T-helper 17 cell (primary cell): ENCODE results near the gene OR2D2. TPM values are rescaled to one million over a fixed set of nuclear protein-coding genes. Genes with fewer than 3 reads are reported as not detected.
"Not testable (repeated sequence)": the region's sequence is repeated elsewhere in the genome, so short reads cannot be mapped to it uniquely, and the experiment has no call there.

Experiments used
- ATAC-seq: fragments of 150-1000 bp; cut with Tn5 transposase; 2 replicates; pipeline ENCODE4 v1.10.0; 2021; ENCODE audit warnings: mild to moderate bottlenecking, moderate library complexity
- DNase-seq, 3 donors: peaks; one replicate each; pipeline versions ENCODE4 v3.0.0 to v3.0.0-alpha.2; 2020 to 2021
- H3K9me3 ChIP-seq: one replicate; pipeline ENCODE4 v1.7.0; 2013; ENCODE audit warnings: low read length, mild to moderate bottlenecking; ENCODE audit not compliant: control insufficient read depth, poor library complexity, severe bottlenecking
- H3K27ac Mint-ChIP-seq: one replicate; pipeline ENCODE4 v1.8.0; 2022; ENCODE audit warnings: mild to moderate bottlenecking, moderate library complexity, mixed read lengths
- H3K27me3 Mint-ChIP-seq: one replicate; pipeline ENCODE4 v1.8.0; 2022; ENCODE audit warnings: mixed read lengths
- H3K36me3 Mint-ChIP-seq: one replicate; pipeline ENCODE4 v1.8.0; 2022; ENCODE audit warnings: low read depth, mixed read lengths
- H3K4me1 Mint-ChIP-seq: one replicate; pipeline ENCODE4 v1.8.0; 2022; ENCODE audit warnings: mild to moderate bottlenecking, mixed read lengths
- H3K4me3 Mint-ChIP-seq: one replicate; pipeline ENCODE4 v1.8.0; 2022; ENCODE audit warnings: mild to moderate bottlenecking, moderate library complexity, mixed read lengths
- total RNA-seq, 4 donors: library from RNA in 2 of 4; stranded (reverse) in 2 of 4; gene quantifications; one replicate each; pipeline ENCODE4 v1.2.3 and lab custom pipeline; 2022 to 2026

The OR2D2 gene
- total RNA-seq, 2 donors from 2014 or later = not detected

- not testable (repeated sequence) for H3K27ac Mint-ChIP-seq, ATAC-seq
- H3K27me3 Mint-ChIP-seq = peaks cover 11% of the 10 kb centered on the region
Measured at GRCh38 chr11:6904804-6905203, 12.5 kb upstream of the OR2D2 start.

GRCh38 chr11:6900327-6900999 is 8.2 kb upstream of the OR2D2 start:
- no peaks in the 10 kb centered on the region for H3K9me3 ChIP-seq
- Mint-ChIP-seq H3K27me3 (peaks cover 37% of the 10 kb centered on the region), H3K27ac (no peak overlapping the region), H3K36me3 (no peaks in the 10 kb centered on the region), H3K4me1 (no peaks in the 10 kb centered on the region), H3K4me3 (no peak overlapping the region)
- ATAC-seq (no peak), DNase-seq (no peak)

More at GRCh38 chr11:6904804-6905203, 12.5 kb upstream of the OR2D2 start:
- not testable (repeated sequence) for H3K36me3 Mint-ChIP-seq, H3K4me3 Mint-ChIP-seq, H3K4me1 Mint-ChIP-seq, DNase-seq, H3K9me3 ChIP-seq

GRCh38 chr11:6898911-6899310 is 6.6 kb upstream of the OR2D2 start:
- H3K4me1 Mint-ChIP-seq = no peaks in the 10 kb centered on the region
- H3K4me3 Mint-ChIP-seq = no peak overlapping the region
- no peaks in the 10 kb centered on the region for H3K9me3 ChIP-seq
- peaks cover 46% of the 10 kb centered on the region for H3K27me3 Mint-ChIP-seq
- H3K36me3 Mint-ChIP-seq = no peaks in the 10 kb centered on the region
- no peak for ATAC-seq
- no peak overlapping the region for H3K27ac Mint-ChIP-seq
- no peak for DNase-seq

- H3K4me1 Mint-ChIP-seq = no peaks in the 10 kb centered on the region
- H3K27me3 Mint-ChIP-seq = peaks cover 61% of the 10 kb centered on the region
Measured at GRCh38 chr11:6895010-6895409, 2.7 kb upstream of the OR2D2 start.

GRCh38 chr11:6894097-6894496 is 1.8 kb upstream of the OR2D2 start:
- Mint-ChIP-seq H3K4me3 (no peak overlapping the region), H3K27me3 (peaks cover 62% of the 10 kb centered on the region), H3K36me3 (no peaks in the 10 kb centered on the region), H3K27ac (no peak overlapping the region), H3K4me1 (no peaks in the 10 kb centered on the region)
- ATAC-seq = no peak
- H3K9me3 ChIP-seq = no peaks in the 10 kb centered on the region
- DNase-seq = no peak

More at GRCh38 chr11:6895010-6895409, 2.7 kb upstream of the OR2D2 start:
- no peak overlapping the region for H3K27ac Mint-ChIP-seq
- no peak overlapping the region for H3K4me3 Mint-ChIP-seq
- DNase-seq (no peak), ATAC-seq (no peak)
- H3K9me3 ChIP-seq = no peaks in the 10 kb centered on the region
- no peaks in the 10 kb centered on the region for H3K36me3 Mint-ChIP-seq

GRCh38 chr11:6889835-6890234 is 2.5 kb downstream of the OR2D2 start:
- no peak for DNase-seq
- Mint-ChIP-seq H3K27me3 (peaks cover 50% of the 10 kb centered on the region), H3K4me1 (no peaks in the 10 kb centered on the region), H3K4me3 (no peak overlapping the region), H3K36me3 (peaks cover 2% of the 10 kb centered on the region), H3K27ac (no peak overlapping the region)
- H3K9me3 ChIP-seq = no peaks in the 10 kb centered on the region
- ATAC-seq = no peak

GRCh38 chr11:6888830-6889229 is 3.5 kb downstream of the OR2D2 start:
- peaks cover 2% of the 10 kb centered on the region for H3K36me3 Mint-ChIP-seq
- no peaks in the 10 kb centered on the region for H3K4me1 Mint-ChIP-seq
- DNase-seq = no peak
- H3K27me3 Mint-ChIP-seq = peaks cover 54% of the 10 kb centered on the region
- H3K27ac Mint-ChIP-seq = no peak overlapping the region
- no peak overlapping the region for H3K4me3 Mint-ChIP-seq
- no peaks in the 10 kb centered on the region for H3K9me3 ChIP-seq
- ATAC-seq = no peak

- H3K9me3 ChIP-seq = not testable (repeated sequence)
Measured at GRCh38 chr11:6887711-6888110, 4.6 kb downstream of the OR2D2 start.

GRCh38 chr11:6882751-6883150 is 9.5 kb downstream of the OR2D2 start:
- DNase-seq (no peak), ATAC-seq (no peak)
- Mint-ChIP-seq H3K27me3 (peaks cover 56% of the 10 kb centered on the region), H3K27ac (no peak overlapping the region), H3K4me3 (no peak overlapping the region), H3K36me3 (peaks cover 2% of the 10 kb centered on the region), H3K4me1 (no peaks in the 10 kb centered on the region)
- H3K9me3 ChIP-seq = no peaks in the 10 kb centered on the region

More at GRCh38 chr11:6887711-6888110, 4.6 kb downstream of the OR2D2 start:
- not testable (repeated sequence) for H3K4me3 Mint-ChIP-seq, ATAC-seq, DNase-seq, H3K27ac Mint-ChIP-seq, H3K4me1 Mint-ChIP-seq, H3K36me3 Mint-ChIP-seq
- H3K27me3 Mint-ChIP-seq = peaks cover 56% of the 10 kb centered on the region

GRCh38 chr11:6876914-6877313 is 15.4 kb downstream of the OR2D2 start:
- DNase-seq (no peak), ATAC-seq (no peak)
- no peak overlapping the region for H3K4me3 Mint-ChIP-seq
- no peak overlapping the region for H3K27ac Mint-ChIP-seq
- no peaks in the 10 kb centered on the region for H3K36me3 Mint-ChIP-seq
- H3K9me3 ChIP-seq = no peaks in the 10 kb centered on the region
- H3K4me1 Mint-ChIP-seq = no peaks in the 10 kb centered on the region
- H3K27me3 Mint-ChIP-seq = peaks cover 46% of the 10 kb centered on the region

- Mint-ChIP-seq H3K4me1 (no peaks in the 10 kb centered on the region), H3K27me3 (peaks cover 44% of the 10 kb centered on the region), H3K36me3 (peaks cover under 1% of the 10 kb centered on the region), H3K27ac (no peak within 1 kb of the TSS), H3K4me3 (no peak within 1 kb of the TSS)
- no peak for ATAC-seq
- no peak for DNase-seq
- H3K9me3 ChIP-seq = no peaks in the 10 kb centered on the region
Measured at GRCh38 chr11:6876325-6876724, 16.0 kb downstream of the OR2D2 start, which contains the start of gene OR10A4. TSS of gene OR10A4 (plus strand) at chr11:6876625. CDS start at chr11:6876648, 23 bp downstream.

GRCh38 chr11:6875761-6876160 is 16.5 kb downstream of the OR2D2 start:
- DNase-seq (no peak), ATAC-seq (no peak)
- H3K27me3 Mint-ChIP-seq = peaks cover 42% of the 10 kb centered on the region
- no peak overlapping the region for H3K4me3 Mint-ChIP-seq
- H3K9me3 ChIP-seq = no peaks in the 10 kb centered on the region
- no peaks in the 10 kb centered on the region for H3K4me1 Mint-ChIP-seq
- no peak overlapping the region for H3K27ac Mint-ChIP-seq
- peaks cover 2% of the 10 kb centered on the region for H3K36me3 Mint-ChIP-seq

GRCh38 chr11:6871278-6871677 is 21.0 kb downstream of the OR2D2 start:
- H3K4me3 Mint-ChIP-seq = no peak overlapping the region
- H3K9me3 ChIP-seq = no peaks in the 10 kb centered on the region
- H3K27ac Mint-ChIP-seq = no peak overlapping the region
- no peaks in the 10 kb centered on the region for H3K4me1 Mint-ChIP-seq
- ATAC-seq (no peak), DNase-seq (no peak)
- peaks cover 2% of the 10 kb centered on the region for H3K36me3 Mint-ChIP-seq
- peaks cover 33% of the 10 kb centered on the region for H3K27me3 Mint-ChIP-seq

GRCh38 chr11:6864438-6864837 is 27.9 kb downstream of the OR2D2 start:
- no peaks in the 10 kb centered on the region for H3K9me3 ChIP-seq
- no peaks in the 10 kb centered on the region for H3K4me1 Mint-ChIP-seq
- no peaks in the 10 kb centered on the region for H3K36me3 Mint-ChIP-seq
- ATAC-seq (no peak), DNase-seq (no peak)
- H3K4me3 Mint-ChIP-seq = no peak overlapping the region
- H3K27ac Mint-ChIP-seq = no peak overlapping the region
- peaks cover 6% of the 10 kb centered on the region for H3K27me3 Mint-ChIP-seq
